A549 (cell line): ENCODE results near the gene AXIN2. TPM values are rescaled to one million over a fixed set of nuclear protein-coding genes. Genes with fewer than 3 reads are reported as not detected.

Source experiments
- ATAC-seq, 2 experiments: fragments of 200-7000 bp in 1 of 2; fragments of >200 bp in 1 of 2; cut with Nextera tagmentation in 1 of 2; cut with Tn5 transposase in 1 of 2; 3 replicates each; pipeline versions ENCODE4 v1.8.0 to v1.9.1; 2018 to 2020; ENCODE audit warnings: mild to moderate bottlenecking in 1 of 2, moderate library complexity in 1 of 2
- CTCF ChIA-PET: fragments of 300-600 bp; sonication (Branson Sonifier 250); formaldehyde crosslinking; extraction: SDS; loops from one replicate; lab custom pipeline; 2021; ENCODE audit warnings: antibody characterized with exemption, inconsistent platforms; lab: Yijun Ruan, JAX
- POLR2A ChIA-PET: fragments of 350-600 bp; formaldehyde crosslinking; extraction: SDS; loops from one replicate; lab custom pipeline; 2021; ENCODE audit warnings: antibody characterized with exemption, inconsistent platforms; lab: Yijun Ruan, JAX
- DNase-seq, 2 experiments: peaks; one replicate each; pipeline versions ENCODE4 v3.0.0 to v3.0.0-alpha.2; 2011 to 2016; ENCODE audit warnings: low read depth in 1 of 2, low spot score in 1 of 2
- FAIRE-seq: peaks from 2 replicates; lab custom pipeline; 2011; peaks lifted over from hg19 to GRCh38; lab: Jason Lieb, UNC
- H3K27ac ChIP-seq, 2 experiments: fragments of >200 bp; sonication (Bioruptor Twin); formaldehyde crosslinking; 3 replicates each; pipeline ENCODE4 v1.5.1; 2016 to 2017
- H3K4me1 ChIP-seq: fragments of >200 bp; sonication (Bioruptor Twin); formaldehyde crosslinking; 3 replicates; pipeline ENCODE4 v1.6.1; 2016
- H3K4me2 ChIP-seq: fragments of >200 bp; sonication (Bioruptor Twin); formaldehyde crosslinking; 3 replicates; pipeline ENCODE4 v1.6.1; 2016
- H3K4me3 ChIP-seq: fragments of >200 bp; sonication (Bioruptor Twin); formaldehyde crosslinking; 3 replicates; pipeline ENCODE4 v1.5.1; 2016
- H3K9me3 ChIP-seq: fragments of >200 bp; sonication (Bioruptor Twin); formaldehyde crosslinking; 3 replicates; pipeline ENCODE4 v1.6.1; 2016
- BHLHE40 ChIP-seq: IDR thresholded peaks from 2 replicates; pipeline ENCODE4 v1.6.1; 2012; ENCODE audit warnings: low read depth, low read length, inconsistent platforms
- CBX8 ChIP-seq: fragments of 200-600 bp; sonication (generic); IDR thresholded peaks from 2 replicates; pipeline ENCODE4 v1.6.1; 2016
- CEBPB ChIP-seq, 2 experiments: fragments of >200 bp in 1 of 2; sonication (Bioruptor Twin) in 1 of 2; formaldehyde crosslinking in 1 of 2; IDR thresholded peaks; 2 replicates each; pipeline ENCODE4 v1.6.1; 2012 to 2016
- CHD2 ChIP-seq: fragments of 150-350 bp; IDR thresholded peaks from 2 replicates; pipeline ENCODE4 v1.6.1; 2014; ENCODE audit warnings: low read length; ENCODE audit not compliant: partially characterized antibody
- EHMT2 ChIP-seq: fragments of 200-600 bp; sonication (generic); IDR thresholded peaks from 2 replicates; pipeline ENCODE4 v1.6.1; 2016; ENCODE audit warnings: antibody characterized with exemption, low read depth, mild to moderate bottlenecking, moderate library complexity
- EP300 ChIP-seq, 2 experiments: fragments of >200 bp; sonication (Bioruptor Twin); formaldehyde crosslinking; IDR thresholded peaks; 2 replicates in 1 of 2; 3 replicates in 1 of 2; pipeline ENCODE4 v1.6.1; 2016 to 2017
- FOSL2 ChIP-seq, 2 experiments: fragments of 450-650 bp in 1 of 2; fragments of >200 bp in 1 of 2; sonication (Bioruptor Twin) in 1 of 2; formaldehyde crosslinking; IDR thresholded peaks; 2 replicates each; pipeline versions ENCODE4 v1.5.0 to v1.6.1; 2016 to 2020; ENCODE audit warnings: mild to moderate bottlenecking in 1 of 2, moderate library complexity in 1 of 2
- FOXS1 ChIP-seq: fragments of 250-450 bp; sonication (Bioruptor Pico); IDR thresholded peaks from 2 replicates; pipeline ENCODE4 v1.5.0; 2020; ENCODE audit warnings: mild to moderate bottlenecking, moderate library complexity
- GATA3 ChIP-seq: IDR thresholded peaks from 2 replicates; pipeline ENCODE4 v1.6.1; 2012; ENCODE audit warnings: borderline replicate concordance
- HDAC2 ChIP-seq: fragments of 200-600 bp; sonication (generic); IDR thresholded peaks from 2 replicates; pipeline ENCODE4 v1.6.1; 2016
- HOXA7 ChIP-seq: fragments of 250-450 bp; sonication (Bioruptor Pico); IDR thresholded peaks from 2 replicates; pipeline ENCODE4 v1.5.0; 2020; ENCODE audit warnings: mild to moderate bottlenecking, moderate library complexity
- HOXB13 ChIP-seq: fragments of 250-450 bp; sonication (Bioruptor Pico); IDR thresholded peaks from 2 replicates; pipeline ENCODE4 v1.5.0; 2020; ENCODE audit warnings: low read depth, mild to moderate bottlenecking, moderate library complexity
- JUN ChIP-seq, 2 experiments: fragments of >200 bp; sonication (Bioruptor Twin); formaldehyde crosslinking; IDR thresholded peaks; 2 replicates in 1 of 2; 3 replicates in 1 of 2; pipeline ENCODE4 v1.6.1; 2016 to 2017
- JUNB ChIP-seq: fragments of >200 bp; sonication (Bioruptor Twin); formaldehyde crosslinking; IDR thresholded peaks from 2 replicates; pipeline ENCODE4 v1.6.1; 2016
- KDM5A ChIP-seq: fragments of 200-600 bp; sonication (generic); IDR thresholded peaks from 2 replicates; pipeline ENCODE4 v1.6.1; 2016; ENCODE audit warnings: antibody characterized with exemption, mild to moderate bottlenecking
- MAFK ChIP-seq: fragments of 450-650 bp; IDR thresholded peaks from 2 replicates; pipeline ENCODE4 v1.6.1; 2014; ENCODE audit not compliant: partially characterized antibody
- MAX ChIP-seq: IDR thresholded peaks from 2 replicates; pipeline ENCODE4 v1.6.1; 2012
- NPAS2 ChIP-seq: fragments of 250-450 bp; sonication (Bioruptor Pico); IDR thresholded peaks from 2 replicates; pipeline ENCODE4 v1.8.0; 2022; ENCODE audit warnings: mild to moderate bottlenecking, moderate library complexity, borderline replicate concordance
- PBX3 ChIP-seq: IDR thresholded peaks from 2 replicates; pipeline ENCODE4 v1.6.1; 2012
- POLR2A ChIP-seq: IDR thresholded peaks from 2 replicates; pipeline ENCODE4 v1.6.1; 2012; ENCODE audit warnings: mild to moderate bottlenecking, low read length
- POLR2AphosphoS2 ChIP-seq: conservative IDR thresholded peaks from 2 replicates; pipeline ENCODE4 v1.6.1; 2012; ENCODE audit warnings: low read length, improper control_type of control experiment, inconsistent platforms
- RARB ChIP-seq: fragments of 250-450 bp; sonication (Bioruptor Pico); IDR thresholded peaks from 2 replicates; pipeline ENCODE4 v1.8.0; 2021; ENCODE audit warnings: mild to moderate bottlenecking, moderate library complexity
- SMC3 ChIP-seq: fragments of >200 bp; sonication (Bioruptor Twin); formaldehyde crosslinking; IDR thresholded peaks from 3 replicates; pipeline ENCODE4 v1.6.1; 2018; ENCODE audit warnings: inconsistent platforms
- TP53 ChIP-seq: fragments of 250-450 bp; sonication (Bioruptor Pico); IDR thresholded peaks from 2 replicates; pipeline ENCODE4 v1.5.0; 2021; ENCODE audit warnings: mild to moderate bottlenecking, moderate library complexity
- USF2 ChIP-seq: fragments of 450-650 bp; IDR thresholded peaks from 2 replicates; pipeline ENCODE4 v1.6.1; 2014; ENCODE audit warnings: antibody characterized with exemption
- ZC3H11A ChIP-seq: fragments of 450-650 bp; IDR thresholded peaks from 2 replicates; pipeline ENCODE4 v1.6.1; 2014; ENCODE audit warnings: antibody characterized with exemption, mild to moderate bottlenecking
- ZFP36 ChIP-seq: fragments of 450-650 bp; IDR thresholded peaks from 2 replicates; pipeline ENCODE4 v1.6.1; 2014; ENCODE audit warnings: borderline replicate concordance; ENCODE audit not compliant: partially characterized antibody
- WGBS: methylation state at CpG from one replicate; pipeline ENCODE4 v1.1.6; 2017; ENCODE audit errors: missing lambda C conversion rate; 5-methylcytosine and 5-hydroxymethylcytosine counted together
- polyA plus RNA-seq, 4 experiments: library from polyadenylated mRNA; depleted of rRNA in 3 of 4; stranded (reverse); fragments of >200 nt; fragmentation: RNase III in 1 of 4; extraction: RNeasy Plus Mini Kit Qiagen cat#74134 plus additional on column Dnase treatment in 1 of 4; gene quantifications; 2 replicates in 3 of 4; 3 replicates in 1 of 4; pipeline ENCODE4 v1.2.3, GENCODE V29; 2011 to 2017

AXIN2 gene
- polyA plus RNA-seq, 2 of the 4 experiments (the other 2 are of a cell fraction) = 4.0 to 4.9 TPM

GRCh38 chr17:65504141-65504540 is 57.3 kb downstream of the AXIN2 start:
- FAIRE-seq = no peak

DNA sequence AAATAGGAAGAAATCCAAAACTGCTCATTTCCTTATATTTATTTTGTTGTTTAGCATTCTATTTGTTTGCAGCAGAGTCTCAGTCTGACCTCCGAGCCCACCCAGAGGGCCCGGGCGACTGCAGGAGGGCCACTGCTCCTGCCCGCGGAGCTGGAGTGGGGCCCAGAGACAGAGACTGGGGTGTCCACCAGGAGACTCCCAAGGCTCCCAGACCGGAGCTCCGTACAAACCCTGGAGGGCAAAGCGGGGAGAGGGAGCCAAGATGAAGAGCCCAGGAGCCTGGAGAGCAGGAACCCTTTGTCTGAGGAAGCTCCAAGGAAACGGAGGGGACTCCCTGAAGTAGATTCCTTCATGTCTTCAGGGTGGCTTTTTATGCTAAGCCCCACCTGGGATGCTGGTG is 57.9 kb downstream of the AXIN2 start:
- H3K4me1 ChIP-seq = no peaks in the 10 kb centered on the region
- ChIA-PET POLR2A (no interaction called here), CTCF (interaction anchor here (0.6 to 1.2 kb wide), 3 partner anchors 8 to 703 kb away, joined by 3 to 4 read pairs (median 3); no protein-coding TSS in a partner anchor)
- DNase-seq (no peak), ATAC-seq (no peak; a peak in 1 of 6 replicates), FAIRE-seq (no peak)
- TF ChIP-seq ZC3H11A (no peak), JUN (IDR thresholded peaks at IDR 0.05) (no peak), GATA3 (no peak), FOSL2 (IDR thresholded peaks at IDR 0.05) (no peak), FOSL2 (CRISPR knock-in tag; IDR thresholded peaks at IDR 0.05) (no peak), POLR2A (no peak), HDAC2 (no peak), JUNB (no peak), BHLHE40 (no peak), HOXB13 (CRISPR knock-in tag) (no peak), EP300 (IDR thresholded peaks at IDR 0.05) (no peak), KDM5A (no peak), EHMT2 (no peak)
- no peak overlapping the region for H3K4me3 ChIP-seq
- H3K4me2 ChIP-seq = no peak overlapping the region
- H3K9me3 ChIP-seq = 0 out of 3 replicates have a peak, but pooled peaks cover 3% of the 10 kb centered on the region
- H3K27ac ChIP-seq = no peak overlapping the region
- WGBS = 80% methylated on average over 9 of the region's 9 CpGs

More at GRCh38 chr17:65504141-65504540, 57.3 kb downstream of the AXIN2 start:
- Histone ChIP-seq H3K9me3 (0 out of 3 replicates have a peak, but pooled peaks cover 3% of the 10 kb centered on the region), H3K27ac (no peak overlapping the region), H3K4me2 (no peak overlapping the region), H3K4me3 (no peak overlapping the region), H3K4me1 (no peaks in the 10 kb centered on the region)
- WGBS = 52% methylated on average over 9 of the region's 9 CpGs
- no peak for DNase-seq
- ATAC-seq = no peak; a peak in 1 of 6 replicates
- ChIA-PET CTCF (interaction anchor here (0.6 to 1.0 kb wide), 2 partner anchors 39 to 702 kb away, joined by 3 to 4 read pairs; no protein-coding TSS in a partner anchor), POLR2A (no interaction called here)
- no peak for TF ChIP-seq PBX3
- TF ChIP-seq KDM5A = no peak
- TF ChIP-seq HOXB13 (CRISPR knock-in tag) = no peak
- TF ChIP-seq CEBPB (IDR thresholded peaks at IDR 0.05) = no peak
- TF ChIP-seq ZFP36 = no peak
- no peak for TF ChIP-seq FOXS1 (CRISPR knock-in tag)
- no peak for TF ChIP-seq RARB (CRISPR knock-in tag)
- no peak for TF ChIP-seq EHMT2
- no peak for TF ChIP-seq NPAS2 (CRISPR knock-in tag)
- TF ChIP-seq POLR2AphosphoS2 = no peak
- TF ChIP-seq CBX8 = no peak
- TF ChIP-seq MAX = no peak
- no peak for TF ChIP-seq HOXA7
- no peak for TF ChIP-seq TP53
- no peak for TF ChIP-seq USF2
- TF ChIP-seq SMC3 = no peak
- TF ChIP-seq MAFK = no peak
- no peak for TF ChIP-seq CHD2
